Immature natural killer cell (primary cell): ENCODE results near the gene WDFY3. TPM values are rescaled to one million over a fixed set of nuclear protein-coding genes. Genes with fewer than 3 reads are reported as not detected.

Source experiments
- DNase-seq, 3 donors: peaks; one replicate each; pipeline ENCODE4 v3.0.0; 2022; ENCODE audit warnings: mixed read lengths in 1 of 3
- H3K27ac Mint-ChIP-seq, 6 donors: one replicate each; pipeline ENCODE4 v1.8.0; 2020; ENCODE audit warnings: mixed read lengths in 6 of 6, mild to moderate bottlenecking in 5 of 6, inconsistent platforms in 4 of 6, moderate library complexity in 3 of 6
- H3K27me3 Mint-ChIP-seq, 3 donors: one replicate each; pipeline ENCODE4 v1.8.0; 2020 to 2021; ENCODE audit warnings: low read depth in 3 of 3, mild to moderate bottlenecking in 3 of 3, mixed read lengths in 3 of 3, moderate library complexity in 3 of 3, inconsistent platforms in 1 of 3
- H3K36me3 Mint-ChIP-seq, 3 donors: one replicate each; pipeline ENCODE4 v1.8.0; 2020; ENCODE audit warnings: mixed read lengths in 3 of 3, inconsistent platforms in 2 of 3, mild to moderate bottlenecking in 2 of 3
- H3K4me1 Mint-ChIP-seq, 2 donors: one replicate each; pipeline ENCODE4 v1.8.0; 2020; ENCODE audit warnings: inconsistent platforms in 2 of 2, mild to moderate bottlenecking in 2 of 2, mixed read lengths in 2 of 2, moderate library complexity in 1 of 2
- H3K4me3 Mint-ChIP-seq, 5 donors: one replicate each; pipeline ENCODE4 v1.8.0; 2020; ENCODE audit warnings: mild to moderate bottlenecking in 5 of 5, mixed read lengths in 5 of 5, inconsistent platforms in 3 of 5, moderate library complexity in 3 of 5
- H3K9me3 Mint-ChIP-seq, 6 donors: one replicate each; pipeline ENCODE4 v1.8.0; 2020; ENCODE audit warnings: mild to moderate bottlenecking in 6 of 6, mixed read lengths in 6 of 6, inconsistent platforms in 4 of 6, moderate library complexity in 3 of 6
- polyA plus RNA-seq, 3 donors: library from polyadenylated mRNA; unstranded; fragments of 300-500 nt; fragmentation: Illumina TruSeq; gene quantifications; one replicate each; pipeline ENCODE4 v1.2.3, GENCODE V29; 2021

The WDFY3 gene
- polyA plus RNA-seq, 3 donors from 2014 or later: 0.02 TPM; not detected in 2

- H3K9me3 Mint-ChIP-seq: peaks cover 3 to 31% (median 11%) of the 10 kb centered on the region in 6 donors
- no peaks in the 10 kb centered on the region for H3K4me1 Mint-ChIP-seq
- no peak overlapping the region for H3K27ac Mint-ChIP-seq
- no peaks in the 10 kb centered on the region for H3K36me3 Mint-ChIP-seq
- no peak overlapping the region for H3K4me3 Mint-ChIP-seq
- H3K27me3 Mint-ChIP-seq: peaks cover 0 to 4% (median 0%) of the 10 kb centered on the region in 3 donors
- no peak for DNase-seq
These were observed 88.4 kb downstream of the WDFY3 start for GRCh38 chr4:84878090-84878489.

GRCh38 chr4:84877051-84877833, 89.2 kb downstream of the WDFY3 start:
- Mint-ChIP-seq H3K27me3 (peaks cover 0 to 3% (median 0%) of the 10 kb centered on the region in 3 donors), H3K27ac (no peak overlapping the region), H3K9me3 (peaks cover 3 to 31% (median 12%) of the 10 kb centered on the region in 6 donors), H3K4me1 (no peaks in the 10 kb centered on the region), H3K36me3 (no peaks in the 10 kb centered on the region), H3K4me3 (no peak overlapping the region)
- no peak for DNase-seq

- peaks cover 3 to 36% (median 13%) of the 10 kb centered on the region in 6 donors for H3K9me3 Mint-ChIP-seq
- H3K4me3 Mint-ChIP-seq: no peak overlapping the region
- peaks cover 0 to 4% (median 0%) of the 10 kb centered on the region in 3 donors for H3K27me3 Mint-ChIP-seq
- DNase-seq: no peak
- H3K27ac Mint-ChIP-seq: no peak overlapping the region
- H3K36me3 Mint-ChIP-seq: peaks cover 0 to 4% (median 0%) of the 10 kb centered on the region in 3 donors
- no peaks in the 10 kb centered on the region for H3K4me1 Mint-ChIP-seq
These were observed 90.7 kb downstream of the WDFY3 start for GRCh38 chr4:84875636-84876371.

GRCh38 chr4:84874619-84875018, 91.9 kb downstream of the WDFY3 start:
- Mint-ChIP-seq H3K9me3 (peaks cover 3 to 35% (median 12%) of the 10 kb centered on the region in 6 donors), H3K27me3 (peaks cover 0 to 4% (median 0%) of the 10 kb centered on the region in 3 donors), H3K36me3 (peaks cover 0 to 4% (median 0%) of the 10 kb centered on the region in 3 donors), H3K27ac (no peak overlapping the region), H3K4me3 (no peak overlapping the region), H3K4me1 (no peaks in the 10 kb centered on the region)
- no peak for DNase-seq

GRCh38 chr4:84870398-84871163, 95.9 kb downstream of the WDFY3 start:
- H3K4me3 Mint-ChIP-seq: no peak overlapping the region
- peaks cover 0 to 4% (median 0%) of the 10 kb centered on the region in 3 donors for H3K27me3 Mint-ChIP-seq
- no peaks in the 10 kb centered on the region for H3K4me1 Mint-ChIP-seq
- H3K9me3 Mint-ChIP-seq: peaks cover 3 to 21% (median 8%) of the 10 kb centered on the region in 6 donors
- no peak overlapping the region for H3K27ac Mint-ChIP-seq
- H3K36me3 Mint-ChIP-seq: peaks cover 0 to 4% (median 0%) of the 10 kb centered on the region in 3 donors
- DNase-seq: no peak

- Mint-ChIP-seq H3K4me3 (no peak overlapping the region), H3K9me3 (peaks cover 3 to 22% (median 11%) of the 10 kb centered on the region in 6 donors), H3K4me1 (no peaks in the 10 kb centered on the region), H3K27ac (no peak overlapping the region), H3K27me3 (no peaks in the 10 kb centered on the region), H3K36me3 (peaks cover 0 to 4% (median 0%) of the 10 kb centered on the region in 3 donors)
- DNase-seq: no peak
These were observed 100.2 kb downstream of the WDFY3 start for GRCh38 chr4:84866295-84866694.

DNA sequence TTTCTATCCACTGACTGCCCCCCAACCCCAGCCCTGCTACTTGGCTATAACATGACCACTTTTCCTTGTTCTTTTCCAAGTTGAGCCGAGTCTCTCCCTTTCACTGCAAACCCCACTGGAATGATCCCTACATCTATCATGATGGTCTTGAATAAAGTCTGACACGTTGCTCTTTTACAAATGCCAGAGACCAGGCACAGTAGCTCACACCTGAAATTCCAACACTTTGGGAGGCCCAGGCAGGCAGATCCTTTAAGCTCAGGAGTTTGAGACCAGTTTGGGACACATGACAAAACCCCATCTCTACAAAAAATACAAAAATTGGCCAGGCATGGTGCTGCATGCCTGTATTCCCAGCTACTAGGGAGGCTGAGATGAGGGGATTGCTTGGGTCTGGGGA, 100.9 kb downstream of the WDFY3 start:
- no peaks in the 10 kb centered on the region for H3K27me3 Mint-ChIP-seq
- H3K4me3 Mint-ChIP-seq: no peak overlapping the region
- H3K4me1 Mint-ChIP-seq: no peaks in the 10 kb centered on the region
- no peaks in the 10 kb centered on the region for H3K36me3 Mint-ChIP-seq
- DNase-seq: no peak
- H3K9me3 Mint-ChIP-seq: peaks cover 3 to 16% (median 8%) of the 10 kb centered on the region in 6 donors
- no peak overlapping the region for H3K27ac Mint-ChIP-seq

GRCh38 chr4:84862064-84862463, 104.4 kb downstream of the WDFY3 start:
- peaks cover 0 to 2% (median 1%) of the 10 kb centered on the region in 3 donors for H3K27me3 Mint-ChIP-seq
- no peak overlapping the region for H3K4me3 Mint-ChIP-seq
- H3K9me3 Mint-ChIP-seq: peaks cover 2 to 27% (median 14%) of the 10 kb centered on the region in 6 donors

GRCh38 chr4:84857296-84857695, 109.2 kb downstream of the WDFY3 start:
- Mint-ChIP-seq H3K9me3 (peaks cover 0 to 33% (median 12%) of the 10 kb centered on the region in 6 donors), H3K36me3 (peaks cover 0 to 5% (median 0%) of the 10 kb centered on the region in 3 donors), H3K27ac (no peak overlapping the region), H3K4me3 (no peak overlapping the region), H3K27me3 (peaks cover 0 to 3% (median 2%) of the 10 kb centered on the region in 3 donors), H3K4me1 (no peaks in the 10 kb centered on the region)
- no peak for DNase-seq

More at GRCh38 chr4:84862064-84862463, 104.4 kb downstream of the WDFY3 start:
- no peak overlapping the region for H3K27ac Mint-ChIP-seq
- no peaks in the 10 kb centered on the region for H3K4me1 Mint-ChIP-seq
- H3K36me3 Mint-ChIP-seq: peaks cover 0 to 5% (median 0%) of the 10 kb centered on the region in 3 donors
- no peak for DNase-seq

DNA sequence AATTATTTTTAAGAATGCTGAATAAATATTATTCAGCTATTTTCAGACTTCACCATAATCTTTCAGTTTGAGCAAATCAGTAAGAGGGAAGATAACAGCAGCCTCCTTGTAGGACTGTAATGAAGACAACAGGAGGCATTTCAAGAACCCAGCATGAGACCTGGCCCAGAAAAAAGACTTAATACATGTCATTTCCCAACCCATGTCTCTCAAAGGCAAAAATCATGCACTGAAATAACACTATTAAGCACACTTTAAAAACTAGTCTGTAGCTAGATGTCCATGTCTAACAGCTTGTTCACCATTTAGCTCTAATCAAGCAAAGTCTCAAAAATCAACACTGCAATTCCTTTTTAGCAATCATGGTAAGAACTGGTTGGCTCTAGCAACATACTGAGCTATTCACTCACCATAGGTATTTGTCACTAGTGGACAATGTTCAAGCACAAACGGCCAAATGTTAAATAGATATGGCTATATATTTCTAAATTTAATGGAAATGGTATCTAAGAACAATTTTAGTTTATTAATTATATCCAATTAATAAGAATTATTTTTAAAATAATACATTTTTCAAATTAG, 109.9 kb downstream of the WDFY3 start:
- Mint-ChIP-seq H3K27ac (no peak overlapping the region), H3K27me3 (peaks cover 0 to 3% (median 2%) of the 10 kb centered on the region in 3 donors), H3K4me3 (no peak overlapping the region), H3K9me3 (peaks cover 0 to 27% (median 12%) of the 10 kb centered on the region in 6 donors), H3K36me3 (peaks cover 0 to 5% (median 0%) of the 10 kb centered on the region in 3 donors), H3K4me1 (no peaks in the 10 kb centered on the region)
- DNase-seq: no peak

- Mint-ChIP-seq H3K27ac (no peak overlapping the region), H3K36me3 (peaks cover 0 to 5% (median 0%) of the 10 kb centered on the region in 3 donors), H3K4me1 (no peaks in the 10 kb centered on the region), H3K9me3 (peaks cover 2 to 32% (median 12%) of the 10 kb centered on the region in 6 donors), H3K4me3 (no peak overlapping the region), H3K27me3 (peaks cover 0 to 3% (median 2%) of the 10 kb centered on the region in 3 donors)
- no peak for DNase-seq
These were observed 110.7 kb downstream of the WDFY3 start for GRCh38 chr4:84855774-84856173.

- H3K4me1 Mint-ChIP-seq: no peaks in the 10 kb centered on the region
- no peak overlapping the region for H3K4me3 Mint-ChIP-seq
- H3K27me3 Mint-ChIP-seq: peaks cover 0 to 2% (median 1%) of the 10 kb centered on the region in 3 donors
- no peak overlapping the region for H3K27ac Mint-ChIP-seq
- no peaks in the 10 kb centered on the region for H3K36me3 Mint-ChIP-seq
- no peak for DNase-seq
- H3K9me3 Mint-ChIP-seq: peaks cover 3 to 29% (median 10%) of the 10 kb centered on the region in 6 donors
These were observed 114.4 kb downstream of the WDFY3 start for GRCh38 chr4:84852081-84852480.

DNA sequence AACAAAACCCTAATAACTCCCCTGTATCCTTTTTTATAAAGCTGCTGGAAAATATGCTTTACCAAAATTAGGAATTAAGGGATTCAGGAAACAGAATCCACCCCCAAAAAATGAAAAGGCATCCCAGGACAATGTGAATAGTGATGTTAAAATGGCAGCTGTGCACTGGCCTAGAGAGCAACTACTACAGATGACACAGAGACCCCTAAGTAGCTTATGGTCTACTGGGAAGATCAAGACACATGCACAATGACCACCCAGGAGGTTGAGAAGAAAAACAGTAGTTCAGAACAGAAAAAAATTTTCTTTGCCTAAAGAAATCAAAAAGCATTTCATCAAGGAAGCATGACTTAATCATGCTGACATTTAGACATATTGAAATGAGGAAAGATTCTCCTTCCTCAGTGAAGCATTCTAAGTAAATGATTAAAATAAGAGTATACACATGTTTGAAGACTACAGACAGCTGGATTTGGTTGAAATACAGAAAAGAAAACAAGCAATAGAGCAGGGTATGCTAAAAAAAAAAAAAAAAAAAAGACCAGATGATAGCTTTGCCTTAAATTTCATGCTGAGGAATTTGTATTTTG, 117.3 kb downstream of the WDFY3 start:
- DNase-seq: no peak
- H3K4me1 Mint-ChIP-seq: no peaks in the 10 kb centered on the region
- H3K27me3 Mint-ChIP-seq: peaks cover 0 to 2% (median 0%) of the 10 kb centered on the region in 3 donors
- no peak overlapping the region for H3K27ac Mint-ChIP-seq
- H3K4me3 Mint-ChIP-seq: no peak overlapping the region
- H3K9me3 Mint-ChIP-seq: peaks cover 3 to 35% (median 11%) of the 10 kb centered on the region in 6 donors
- H3K36me3 Mint-ChIP-seq: no peaks in the 10 kb centered on the region
